ENCODE results near the gene HLA-DMB.

The HLA-DMB gene

GRCh38 chr6:32971581-32972352 is 30.9 kb upstream of the HLA-DMB start:
- peak; percentile 100 for DNase-seq

GRCh38 chr6:32971242-32971580 is 30.4 kb upstream of the HLA-DMB start:
- no peak for DNase-seq

GRCh38 chr6:32970413-32971241 is 29.8 kb upstream of the HLA-DMB start:
- DNase-seq: peak; percentile 96

GRCh38 chr6:32969685-32970412 is 29.0 kb upstream of the HLA-DMB start:
- peak; percentile 96 for DNase-seq

- peak; percentile 93 for DNase-seq
Observed at GRCh38 chr6:32968867-32969684, 28.2 kb upstream of the HLA-DMB start.

GRCh38 chr6:32968093-32968866 is 27.5 kb upstream of the HLA-DMB start, which contains the start of gene BRD2:
BRD2 (plus strand) TSS chr6:32968594; CDS start chr6:32972899, 4,305 bp downstream.
- peak; percentile 99 for DNase-seq

GRCh38 chr6:32967151-32968091 is 26.6 kb upstream of the HLA-DMB start:
- DNase-seq: peak; percentile 97

GRCh38 chr6:32964776-32965175 is 23.9 kb upstream of the HLA-DMB start:
- DNase-seq: no peak

GRCh38 chr6:32963866-32964265 is 23.0 kb upstream of the HLA-DMB start:
- DNase-seq: no peak

GRCh38 chr6:32962213-32962826 is 21.5 kb upstream of the HLA-DMB start:
- DNase-seq: peak; percentile 31

- DNase-seq: no peak
Observed at GRCh38 chr6:32960563-32960962, 19.7 kb upstream of the HLA-DMB start.

GRCh38 chr6:32956176-32956575 is 15.3 kb upstream of the HLA-DMB start:
- DNase-seq: no peak

GRCh38 chr6:32954986-32955802 is 14.4 kb upstream of the HLA-DMB start:
- DNase-seq: peak; percentile 66

- DNase-seq: no peak
Observed at GRCh38 chr6:32954267-32954666, 13.4 kb upstream of the HLA-DMB start.

- DNase-seq: no peak
Observed at GRCh38 chr6:32953775-32954174, 12.9 kb upstream of the HLA-DMB start.

GRCh38 chr6:32952817-32953739 is 12.2 kb upstream of the HLA-DMB start, which contains the start of gene HLA-DMA:
HLA-DMA (minus strand) TSS chr6:32953097; CDS start chr6:32953036, 61 bp downstream.
- peak; percentile 98 for DNase-seq

GRCh38 chr6:32950449-32950848 is 9.6 kb upstream of the HLA-DMB start:
- DNase-seq: no peak

GRCh38 chr6:32950010-32950409 is 9.2 kb upstream of the HLA-DMB start:
- DNase-seq: no peak
